Stimulated activated naive CD8-positive, alpha-beta T cell treated with anti-CD3 and anti-CD28 coated beads, Interleukin-15, amount 100 ng/mL, for 72 hours (primary cell): ENCODE data around the gene TSEN2.
"Not testable (repeated sequence)": the region's sequence is repeated elsewhere in the genome, so short reads cannot be mapped to it uniquely, and the experiment has no call there.

Experiments used
- ATAC-seq: fragments of 150-1000 bp; cut with Tn5 transposase; 2 replicates; pipeline ENCODE4 v1.10.0; 2021; ENCODE audit warnings: mild to moderate bottlenecking, moderate library complexity
- DNase-seq, 2 donors: peaks; one replicate each; pipeline ENCODE4 v3.0.0; 2021 to 2022
- H3K27ac Mint-ChIP-seq, 2 donors: one replicate each; pipeline ENCODE4 v1.8.0; 2022; ENCODE audit warnings: mild to moderate bottlenecking in 2 of 2, mixed read lengths in 2 of 2, moderate library complexity in 2 of 2
- H3K27me3 Mint-ChIP-seq: one replicate; pipeline ENCODE4 v1.8.0; 2022; ENCODE audit warnings: mixed read lengths
- H3K4me1 Mint-ChIP-seq: one replicate; pipeline ENCODE4 v1.8.0; 2022; ENCODE audit warnings: mild to moderate bottlenecking, mixed read lengths
- H3K4me3 Mint-ChIP-seq, 2 donors: one replicate each; pipeline ENCODE4 v1.8.0; 2022; ENCODE audit warnings: mild to moderate bottlenecking in 2 of 2, mixed read lengths in 2 of 2, moderate library complexity in 1 of 2
- H3K9me3 Mint-ChIP-seq, 2 donors: one replicate each; pipeline ENCODE4 v1.8.0; 2022; ENCODE audit warnings: mixed read lengths in 2 of 2

Gene TSEN2

GRCh38 chr3:12536423-12536822, 52.1 kb downstream of the TSEN2 start:
- Mint-ChIP-seq H3K4me3 (no peak overlapping the region), H3K9me3 (no peaks in the 10 kb centered on the region), H3K27me3 (no peaks in the 10 kb centered on the region), H3K4me1 (no peaks in the 10 kb centered on the region), H3K27ac (no peak overlapping the region)
- DNase-seq (no peak), ATAC-seq (no peak)

DNA sequence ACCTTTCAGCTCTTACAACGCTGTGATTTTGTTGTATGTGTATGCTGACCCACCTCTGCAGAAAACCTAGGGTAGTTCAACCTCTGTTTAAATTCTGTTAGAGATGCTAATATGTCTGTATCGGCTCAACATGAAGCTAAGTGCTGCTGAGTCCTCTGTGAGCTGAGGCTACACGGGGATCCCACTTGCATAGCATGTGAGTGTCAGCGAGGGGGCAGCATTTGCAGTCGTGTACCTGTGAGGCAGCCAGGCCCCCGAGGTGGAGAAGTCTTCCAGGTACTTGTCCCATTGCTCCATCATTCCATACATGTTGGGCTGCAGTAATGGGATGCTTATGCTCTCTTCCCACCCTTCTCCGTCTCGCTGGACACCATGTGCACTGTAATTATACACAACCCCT, 57.3 kb downstream of the TSEN2 start:
- Mint-ChIP-seq H3K27me3 (no peaks in the 10 kb centered on the region), H3K27ac (no peak overlapping the region), H3K9me3 (no peaks in the 10 kb centered on the region), H3K4me1 (peaks cover 6% of the 10 kb centered on the region), H3K4me3 (no peak overlapping the region)
- DNase-seq (no peak), ATAC-seq (no peak)

- not testable (repeated sequence) for H3K4me1 Mint-ChIP-seq, H3K27me3 Mint-ChIP-seq, H3K27ac Mint-ChIP-seq, H3K9me3 Mint-ChIP-seq, H3K4me3 Mint-ChIP-seq, DNase-seq, ATAC-seq
Observed at GRCh38 chr3:12543497-12543896, 59.2 kb downstream of the TSEN2 start.

DNA sequence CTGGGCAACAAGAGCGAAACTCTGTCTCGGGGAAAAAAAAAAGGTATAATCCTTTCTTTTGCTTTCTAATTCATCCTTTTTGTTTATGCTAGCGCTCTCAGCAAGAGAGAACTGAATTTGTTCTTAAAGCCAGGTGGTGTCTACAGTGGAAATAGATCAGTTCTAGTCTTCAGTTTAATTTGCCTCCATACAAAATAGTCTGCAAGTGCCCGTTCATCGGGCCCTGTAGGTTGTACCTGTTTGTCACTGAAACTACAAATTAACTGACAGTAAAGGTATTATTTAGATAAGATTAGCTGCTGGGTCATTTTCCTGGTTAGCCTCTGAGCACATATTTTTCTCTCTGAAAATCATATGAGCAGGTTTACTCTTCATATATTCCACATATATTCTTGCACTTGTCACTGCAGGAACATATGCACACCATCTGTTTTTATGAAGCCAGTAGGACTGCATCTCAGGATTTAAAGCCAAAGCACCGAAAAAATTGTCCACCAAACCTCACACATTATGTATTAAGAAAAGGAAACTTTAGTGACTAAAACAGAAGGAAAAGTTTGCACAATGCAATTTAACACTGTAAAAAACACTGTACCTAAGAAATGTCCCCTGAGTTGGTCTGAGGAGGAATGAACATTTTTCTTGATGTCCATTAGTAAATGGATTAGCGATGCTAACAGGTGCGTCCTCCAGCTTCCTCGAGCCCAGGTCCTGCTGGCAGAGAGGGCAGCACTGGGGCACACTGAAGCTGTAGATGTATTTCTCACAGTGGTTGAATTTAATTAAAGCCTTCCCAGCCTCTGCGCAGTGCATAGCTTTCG, 60.6 kb downstream of the TSEN2 start:
- H3K4me1 Mint-ChIP-seq = peaks cover 6% of the 10 kb centered on the region
- no peak overlapping the region for H3K4me3 Mint-ChIP-seq
- no peaks in the 10 kb centered on the region for H3K9me3 Mint-ChIP-seq
- H3K27me3 Mint-ChIP-seq = no peaks in the 10 kb centered on the region
- DNase-seq (no peak), ATAC-seq (no peak)
- H3K27ac Mint-ChIP-seq = no peak overlapping the region

- DNase-seq (no peak), ATAC-seq (no peak)
- Mint-ChIP-seq H3K27me3 (no peaks in the 10 kb centered on the region), H3K27ac (no peak within 1 kb of the TSS), H3K4me1 (peaks cover 6% of the 10 kb centered on the region), H3K9me3 (no peaks in the 10 kb centered on the region), H3K4me3 (no peak within 1 kb of the TSS)
Observed at GRCh38 chr3:12545473-12545791, 61.2 kb downstream of the TSEN2 start, which contains the start of gene MKRN2OS. Gene MKRN2OS (minus strand): TSS chr3:12545499. CDS start chr3:12545464, 35 bp downstream.

DNA sequence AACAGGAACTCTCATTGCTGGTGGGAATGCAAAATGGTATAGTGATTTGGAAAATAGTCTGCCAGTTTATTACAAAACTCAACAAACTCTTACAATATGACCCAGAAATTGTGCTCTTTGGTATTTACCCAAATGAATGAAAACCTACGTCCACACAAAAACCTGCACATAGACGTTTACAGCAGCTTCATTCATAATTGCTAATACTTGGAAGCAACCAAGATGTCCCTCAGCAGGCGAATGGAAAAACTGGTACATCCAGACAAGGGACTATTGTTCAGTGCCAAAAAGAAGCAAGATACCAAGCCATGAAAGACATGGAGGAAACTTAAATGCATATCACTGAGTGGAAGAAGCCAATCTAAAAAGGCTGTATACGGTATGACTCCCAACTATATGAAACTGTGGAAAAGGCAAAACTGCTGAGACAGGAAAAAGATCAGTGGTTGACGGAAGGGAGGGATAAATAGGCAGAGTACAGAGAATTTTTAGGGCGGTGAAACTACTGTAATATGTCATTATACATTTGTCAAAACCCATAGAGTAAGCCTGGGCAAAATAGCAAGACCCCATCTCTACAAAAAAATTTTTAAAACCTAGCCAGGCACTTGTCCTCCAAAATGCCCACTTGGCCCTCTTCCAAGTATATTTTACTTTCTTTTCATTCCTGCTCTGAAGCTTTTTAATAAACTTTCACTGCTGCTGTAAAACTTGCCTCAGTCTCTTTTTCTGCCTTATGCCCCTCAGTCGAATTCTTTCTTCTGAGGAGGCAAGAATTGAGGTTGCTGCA, 65.9 kb downstream of the TSEN2 start:
- Mint-ChIP-seq H3K27ac (no peak overlapping the region), H3K4me1 (peaks cover 4% of the 10 kb centered on the region), H3K9me3 (no peaks in the 10 kb centered on the region), H3K4me3 (no peak overlapping the region), H3K27me3 (peaks cover 26% of the 10 kb centered on the region)
- ATAC-seq = no peak
- DNase-seq = no peak

DNA sequence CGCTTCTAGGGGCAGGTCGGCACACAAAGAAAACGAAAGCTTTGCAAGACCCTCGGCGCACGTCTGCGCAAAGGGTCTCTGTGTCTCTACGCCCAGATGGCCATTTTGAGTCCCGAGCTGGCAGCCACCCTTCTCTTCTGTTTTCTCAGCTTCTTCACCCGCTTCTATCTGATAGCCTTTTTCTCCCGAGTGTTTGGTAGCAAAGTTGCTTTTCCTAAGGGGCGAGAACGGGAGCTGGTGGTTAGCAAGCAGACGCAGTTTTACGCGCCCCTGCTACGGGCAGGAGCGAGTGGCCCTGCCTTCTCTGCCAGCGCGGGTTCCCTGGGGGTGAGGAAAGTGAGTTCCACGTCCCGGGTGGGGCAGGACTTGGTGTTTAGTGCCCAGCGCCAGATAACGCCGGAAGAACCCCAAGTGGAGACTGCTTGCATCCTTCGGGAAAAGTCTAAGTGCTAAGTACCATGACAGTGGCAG, 69.7 kb downstream of the TSEN2 start:
- DNase-seq (peak; percentile 22 to 23), ATAC-seq (no peak)
- peaks cover 25% of the 10 kb centered on the region for H3K4me1 Mint-ChIP-seq
- peak overlapping the region in 1 of 2 donors; percentile 90 for H3K27ac Mint-ChIP-seq
- H3K27me3 Mint-ChIP-seq = peaks cover 33% of the 10 kb centered on the region
- H3K4me3 Mint-ChIP-seq = peak overlapping the region; percentile 91 to 93
- H3K9me3 Mint-ChIP-seq = no peaks in the 10 kb centered on the region

GRCh38 chr3:12556314-12556689, 72.0 kb downstream of the TSEN2 start:
- ATAC-seq (no peak), DNase-seq (peak in 1 of 2 donors; percentile 9)
- H3K9me3 Mint-ChIP-seq = no peaks in the 10 kb centered on the region
- H3K27me3 Mint-ChIP-seq = peaks cover 33% of the 10 kb centered on the region
- peak overlapping the region; percentile 88 to 90 for H3K27ac Mint-ChIP-seq
- H3K4me1 Mint-ChIP-seq = peaks cover 48% of the 10 kb centered on the region
- H3K4me3 Mint-ChIP-seq = peak overlapping the region; percentile 92 to 95

DNA sequence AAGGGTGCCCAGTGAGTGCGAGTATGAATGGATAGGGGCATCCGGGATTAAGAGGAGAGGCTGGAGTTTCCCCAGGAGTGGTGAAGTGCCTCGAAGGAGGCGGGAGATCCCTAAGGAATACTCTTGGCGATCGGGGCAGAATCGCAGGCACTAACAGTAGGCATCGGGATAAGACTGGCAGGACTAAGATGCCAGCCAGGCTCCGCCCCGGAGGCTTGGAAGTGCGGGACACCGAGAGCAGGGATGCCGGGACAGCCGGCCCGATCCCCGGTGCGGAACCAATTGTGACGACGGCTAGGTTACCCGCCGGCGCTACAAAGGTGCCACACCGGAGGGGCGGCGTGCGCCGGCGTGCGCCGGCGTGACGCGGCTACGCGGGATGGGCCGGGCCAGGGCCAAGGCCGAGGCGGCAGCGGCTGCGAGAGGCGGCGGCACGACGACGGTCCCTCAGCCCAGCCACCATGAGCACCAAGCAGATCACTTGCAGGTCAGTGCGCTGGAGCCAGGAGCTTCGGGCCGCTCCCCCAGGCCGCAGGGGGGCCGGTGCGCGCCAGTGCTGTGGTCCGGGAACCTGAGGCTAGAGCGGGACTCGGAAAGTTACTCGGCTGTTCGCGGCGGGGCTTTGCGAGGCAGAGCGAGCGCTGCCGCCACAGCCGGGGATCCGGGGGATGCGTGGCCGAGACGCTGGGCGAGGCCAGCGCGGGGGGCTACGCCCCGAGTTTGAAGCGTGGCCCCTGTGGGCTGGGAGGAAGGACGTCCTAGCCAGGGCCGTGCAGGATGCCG, 72.6 kb downstream of the TSEN2 start, which contains the start of gene MKRN2:
MKRN2 (plus strand) TSS at position 398 of the 783 bp plus-strand sequence; CDS start at position 462, 64 bp downstream.
- Mint-ChIP-seq H3K27me3 (peaks cover 33% of the 10 kb centered on the region), H3K4me1 (peaks cover 54% of the 10 kb centered on the region), H3K27ac (peak within 1 kb of the TSS; percentile 90 to 98), H3K4me3 (peak within 1 kb of the TSS; percentile 92 to 95), H3K9me3 (no peaks in the 10 kb centered on the region)
- peak; percentile 86 to 89 for DNase-seq
- peak; percentile 88 for ATAC-seq

DNA sequence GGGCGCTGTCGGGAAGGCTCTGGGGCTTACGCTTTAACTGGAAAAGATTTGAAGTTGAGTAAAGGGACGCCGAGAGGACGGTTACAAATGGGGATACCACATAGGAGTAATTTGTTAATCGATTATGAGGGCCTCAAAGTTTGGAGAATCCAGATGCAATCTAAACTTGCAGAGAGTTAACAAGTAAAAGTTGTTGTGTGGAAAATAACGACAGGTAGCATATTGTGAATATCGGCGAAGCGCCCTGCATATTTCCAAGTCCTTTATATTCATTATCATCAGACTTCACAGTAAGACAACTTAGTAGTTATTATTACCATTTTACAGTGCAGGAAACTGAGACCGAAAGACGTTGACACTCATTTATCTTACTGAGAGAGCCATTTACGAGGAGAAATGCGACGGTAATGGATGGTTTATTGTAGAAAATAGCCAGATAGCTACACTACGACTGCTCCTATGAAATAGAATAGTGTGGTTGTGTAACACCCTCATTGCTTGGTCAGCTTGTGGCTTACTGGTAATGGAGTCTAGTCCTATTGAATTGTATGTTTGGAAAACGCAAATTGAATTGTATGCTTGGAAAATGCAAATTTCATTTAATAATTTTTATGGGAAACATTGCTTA, 73.3 kb downstream of the TSEN2 start:
- Mint-ChIP-seq H3K27me3 (peaks cover 33% of the 10 kb centered on the region), H3K4me1 (peaks cover 61% of the 10 kb centered on the region), H3K27ac (peak overlapping the region; percentile 90 to 98), H3K9me3 (no peaks in the 10 kb centered on the region), H3K4me3 (peak overlapping the region; percentile 92 to 95)
- no peak for ATAC-seq
- no peak for DNase-seq

- ATAC-seq (no peak), DNase-seq (no peak)
- Mint-ChIP-seq H3K27me3 (peaks cover 22% of the 10 kb centered on the region), H3K4me3 (peak overlapping the region; percentile 92 to 95), H3K4me1 (peaks cover 59% of the 10 kb centered on the region), H3K27ac (no peak overlapping the region), H3K9me3 (no peaks in the 10 kb centered on the region)
Observed at GRCh38 chr3:12558706-12559105, 74.4 kb downstream of the TSEN2 start.

- ATAC-seq = no peak
- peak overlapping the region in 1 of 2 donors; percentile 55 for H3K4me3 Mint-ChIP-seq
- peaks cover 60% of the 10 kb centered on the region for H3K4me1 Mint-ChIP-seq
- peak overlapping the region; percentile 8 to 34 for H3K27ac Mint-ChIP-seq
- H3K9me3 Mint-ChIP-seq = no peaks in the 10 kb centered on the region
- H3K27me3 Mint-ChIP-seq = peaks cover 13% of the 10 kb centered on the region
- DNase-seq = no peak
Observed at GRCh38 chr3:12559520-12559919, 75.2 kb downstream of the TSEN2 start.

DNA sequence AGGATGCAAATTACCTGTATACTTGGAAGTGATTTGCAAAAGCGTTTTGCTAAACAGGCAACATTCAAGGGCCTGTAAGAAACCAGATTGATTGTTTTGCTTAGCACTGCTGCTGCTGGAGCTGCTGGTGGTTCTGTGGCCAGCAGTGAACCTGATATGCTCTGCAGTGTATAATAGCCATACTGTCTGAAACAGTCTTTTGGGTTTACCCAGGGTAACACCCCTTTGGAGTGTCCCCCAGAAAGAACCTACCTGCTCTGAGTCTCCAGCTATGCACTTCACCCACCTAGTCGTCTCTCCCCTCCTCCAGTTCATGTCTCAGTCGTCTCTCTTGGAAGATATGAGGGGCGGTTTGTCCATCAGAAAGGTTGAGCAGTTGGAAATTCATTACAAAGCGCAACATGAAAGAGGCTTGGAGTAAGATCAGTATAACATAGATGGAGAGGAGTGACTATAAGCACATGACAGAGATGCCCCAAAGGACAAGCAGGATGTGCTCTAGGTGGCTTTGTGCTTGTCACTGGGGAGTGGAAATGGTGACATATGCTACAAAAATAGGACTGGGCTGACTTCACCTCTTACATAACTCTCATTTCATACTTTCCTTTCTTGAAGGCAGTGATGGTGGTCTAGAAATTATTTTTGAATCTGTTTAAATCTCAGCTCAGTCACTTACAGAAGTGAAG, 76.4 kb downstream of the TSEN2 start:
- H3K27ac Mint-ChIP-seq = peak overlapping the region; percentile 94 to 97
- peak; percentile 85 for ATAC-seq
- H3K9me3 Mint-ChIP-seq = no peaks in the 10 kb centered on the region
- peaks cover 2% of the 10 kb centered on the region for H3K27me3 Mint-ChIP-seq
- H3K4me1 Mint-ChIP-seq = peaks cover 61% of the 10 kb centered on the region
- peak overlapping the region; percentile 52 to 72 for H3K4me3 Mint-ChIP-seq
- peak; percentile 46 to 66 for DNase-seq

- Mint-ChIP-seq H3K9me3 (no peaks in the 10 kb centered on the region), H3K4me1 (peaks cover 61% of the 10 kb centered on the region), H3K4me3 (no peak overlapping the region), H3K27ac (peak overlapping the region; percentile 94 to 97), H3K27me3 (no peaks in the 10 kb centered on the region)
- no peak for DNase-seq
- ATAC-seq = no peak
Observed at GRCh38 chr3:12561397-12561796, 77.1 kb downstream of the TSEN2 start.
